LNCaP clone FGC (cell line): ENCODE results near the gene TRABD2A.
A peak's percentile ranks its signal among the peaks of the same experiment; 100 is the strongest.

Source experiments
- DNase-seq: peaks from one replicate; pipeline ENCODE4 v3.0.0-alpha.2; 2011; ENCODE audit warnings: low read depth
- H3K4me3 ChIP-seq: 2 replicates; pipeline ENCODE4 v1.5.1; 2011; ENCODE audit warnings: mild to moderate bottlenecking, low read depth, low read length, control low read depth
- TF ChIP-seq, protein P1 (sequence below): IDR thresholded peaks from 2 replicates; pipeline ENCODE4 v1.5.1; 2012; ENCODE audit warnings: mild to moderate bottlenecking; ENCODE audit not compliant: control insufficient read depth, insufficient read depth; ENCODE audit errors: extremely low read depth

TRABD2A gene

DNA sequence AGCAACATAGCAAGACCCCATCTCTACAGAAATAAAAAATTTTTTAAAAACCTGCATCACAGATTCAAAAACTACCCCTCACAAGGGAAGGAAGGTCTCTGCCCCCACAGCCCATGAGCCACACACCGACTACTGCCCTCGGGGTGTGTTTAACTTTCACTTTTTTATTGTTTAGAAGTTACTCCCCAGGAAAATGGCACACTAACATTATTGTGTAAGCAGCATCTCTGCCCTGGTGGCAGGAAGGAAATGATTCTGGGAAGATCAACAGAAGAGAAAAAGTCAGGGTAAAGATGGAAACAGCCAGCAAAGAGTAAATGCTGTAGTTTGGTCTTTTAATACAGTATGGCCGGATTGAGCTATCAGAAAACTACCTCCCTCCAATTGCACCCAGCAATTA, 21.9 kb downstream of the TRABD2A start:
- no peak for DNase-seq
- no peak overlapping the region for H3K4me3 ChIP-seq
- TF ChIP-seq, protein P1, sequence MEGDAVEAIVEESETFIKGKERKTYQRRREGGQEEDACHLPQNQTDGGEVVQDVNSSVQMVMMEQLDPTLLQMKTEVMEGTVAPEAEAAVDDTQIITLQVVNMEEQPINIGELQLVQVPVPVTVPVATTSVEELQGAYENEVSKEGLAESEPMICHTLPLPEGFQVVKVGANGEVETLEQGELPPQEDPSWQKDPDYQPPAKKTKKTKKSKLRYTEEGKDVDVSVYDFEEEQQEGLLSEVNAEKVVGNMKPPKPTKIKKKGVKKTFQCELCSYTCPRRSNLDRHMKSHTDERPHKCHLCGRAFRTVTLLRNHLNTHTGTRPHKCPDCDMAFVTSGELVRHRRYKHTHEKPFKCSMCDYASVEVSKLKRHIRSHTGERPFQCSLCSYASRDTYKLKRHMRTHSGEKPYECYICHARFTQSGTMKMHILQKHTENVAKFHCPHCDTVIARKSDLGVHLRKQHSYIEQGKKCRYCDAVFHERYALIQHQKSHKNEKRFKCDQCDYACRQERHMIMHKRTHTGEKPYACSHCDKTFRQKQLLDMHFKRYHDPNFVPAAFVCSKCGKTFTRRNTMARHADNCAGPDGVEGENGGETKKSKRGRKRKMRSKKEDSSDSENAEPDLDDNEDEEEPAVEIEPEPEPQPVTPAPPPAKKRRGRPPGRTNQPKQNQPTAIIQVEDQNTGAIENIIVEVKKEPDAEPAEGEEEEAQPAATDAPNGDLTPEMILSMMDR: no peak

DNA sequence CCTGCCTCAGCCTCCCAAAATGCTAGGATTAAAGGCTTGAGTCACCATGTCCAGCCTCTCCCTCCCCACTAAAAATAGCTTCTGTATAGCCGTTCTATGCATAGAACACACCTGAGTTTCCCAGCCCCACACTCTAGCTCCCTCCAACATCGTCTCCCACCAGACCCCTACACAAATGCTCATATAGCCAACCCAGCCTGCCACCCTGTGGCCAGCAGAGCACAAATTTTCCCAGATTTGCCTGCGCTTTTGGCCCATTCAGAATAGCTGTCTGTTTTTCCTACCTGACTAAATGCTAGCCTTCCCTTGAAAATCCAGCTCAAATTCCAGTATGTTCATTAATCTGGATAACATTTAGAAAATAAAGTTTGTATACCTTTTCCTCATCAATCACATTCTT, 22.8 kb downstream of the TRABD2A start:
- TF ChIP-seq, protein P1: 0 out of 2 replicates have a peak, but pooled peaks have one; percentile 11
- H3K4me3 ChIP-seq: no peak overlapping the region
- DNase-seq: no peak

DNA sequence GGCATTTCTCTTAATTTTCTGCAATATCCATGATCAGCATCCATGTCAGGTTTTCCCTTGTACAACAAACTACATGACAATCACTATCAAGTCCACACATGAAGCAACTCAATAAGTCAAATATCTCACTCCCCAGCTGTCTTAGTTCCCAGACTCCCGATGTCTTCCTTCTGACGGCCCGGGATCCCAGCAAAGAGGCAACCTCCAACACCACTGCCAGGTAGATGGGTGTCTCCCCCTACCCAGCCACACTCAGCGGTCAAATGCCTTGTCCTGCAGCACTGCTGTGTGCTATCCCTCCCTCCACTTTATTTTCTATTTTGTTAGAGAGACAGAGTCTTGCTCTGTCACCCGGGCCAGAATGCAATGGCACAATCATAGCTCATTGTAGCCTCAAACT, 23.3 kb downstream of the TRABD2A start:
- no peak overlapping the region for H3K4me3 ChIP-seq
- no peak for DNase-seq
- TF ChIP-seq, protein P1: no peak

DNA sequence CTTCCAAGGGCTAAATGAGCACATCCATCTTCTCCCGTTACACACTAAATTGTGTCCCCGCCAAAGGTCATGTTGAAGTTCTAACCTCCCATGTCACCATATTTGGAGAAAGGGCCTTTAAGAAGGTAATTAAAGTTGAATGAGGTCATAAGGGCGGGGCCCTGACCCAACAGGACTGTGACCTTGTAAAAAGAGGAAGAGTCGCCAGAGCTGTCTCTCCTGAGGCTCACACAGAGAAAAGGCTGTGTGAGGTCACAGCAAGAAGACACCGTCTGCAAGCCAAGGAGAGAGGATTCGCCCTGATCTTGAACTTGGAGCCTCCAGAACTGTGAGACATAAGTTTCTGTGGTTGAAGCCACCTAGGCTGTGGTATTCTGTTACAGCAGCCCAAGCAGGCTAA, 24.1 kb downstream of the TRABD2A start:
- TF ChIP-seq, protein P1: no peak
- peak; percentile 17 for DNase-seq

DNA sequence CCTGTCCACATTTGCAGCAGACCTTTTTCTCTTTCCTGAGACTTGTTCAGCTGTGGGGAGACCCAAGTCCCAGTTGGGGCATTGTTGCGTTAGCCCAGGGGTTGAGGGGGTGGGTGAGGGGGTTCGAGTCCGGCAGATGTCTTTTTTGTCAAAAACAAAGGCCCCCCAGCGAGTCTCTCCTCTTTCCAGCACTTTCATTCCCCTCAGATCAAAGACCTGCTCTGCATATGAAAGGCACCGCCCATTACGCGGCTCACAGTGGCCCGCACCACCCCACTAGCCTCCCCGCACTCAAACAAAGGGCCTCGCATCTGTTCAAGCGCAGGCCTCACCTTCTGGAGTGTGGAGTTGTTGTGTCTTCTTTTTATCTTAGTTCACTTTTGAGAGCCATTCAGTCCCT, 25.2 kb downstream of the TRABD2A start:
- TF ChIP-seq, protein P1: no peak
- H3K4me3 ChIP-seq: no peak overlapping the region
- no peak for DNase-seq

More for the DNA sequence above, 24.1 kb downstream of the TRABD2A start:
- H3K4me3 ChIP-seq: no peak overlapping the region

DNA sequence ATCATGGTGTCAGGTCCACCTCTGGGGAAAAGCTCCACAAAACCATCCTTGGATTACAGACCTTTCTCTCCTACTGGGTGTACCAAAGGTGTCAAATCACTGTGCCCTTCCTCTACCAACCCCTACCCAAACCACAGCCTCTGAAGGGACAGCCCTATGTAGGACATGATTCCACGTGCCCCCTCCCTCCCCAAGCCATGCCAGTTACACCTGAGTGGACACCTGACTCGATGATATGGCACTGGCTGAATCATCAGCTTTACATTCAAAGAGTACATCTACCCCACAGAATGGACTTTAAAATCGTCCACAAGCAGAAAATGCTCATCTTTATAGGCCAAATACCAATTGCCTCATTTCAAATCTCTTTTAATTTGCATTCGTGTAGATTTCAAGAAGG, 26.0 kb downstream of the TRABD2A start:
- no peak for DNase-seq
- H3K4me3 ChIP-seq: no peak overlapping the region
- TF ChIP-seq, protein P1: no peak

DNA sequence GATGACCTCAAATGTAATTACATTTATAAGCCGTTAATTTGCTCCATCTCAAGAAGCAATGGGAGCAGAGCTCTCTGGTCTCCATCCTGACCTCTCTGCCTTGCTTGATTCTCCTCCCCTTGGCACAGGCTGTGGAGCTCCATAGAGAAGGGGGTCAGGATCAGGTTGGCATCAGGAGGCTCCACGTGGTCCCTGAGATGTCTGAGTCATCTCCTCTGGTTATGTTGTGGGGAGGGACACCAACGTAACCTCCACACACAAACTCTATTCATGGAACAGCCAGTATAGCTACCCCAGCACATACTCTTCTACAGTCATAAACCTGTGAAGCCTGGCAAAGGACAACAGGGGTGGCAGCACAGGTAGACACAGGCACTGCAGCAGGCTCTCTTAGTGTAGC, 29.0 kb downstream of the TRABD2A start:
- H3K4me3 ChIP-seq: no peak overlapping the region
- DNase-seq: no peak
- TF ChIP-seq, protein P1: no peak
